Adrenal gland (tissue), 5 donors: ENCODE measurements around the gene SPOP.

Experiments used
- CTCF ChIP-seq, 6 experiments: fragments of 450-650 bp in 4 of 6; fragments of 200-600 bp in 2 of 6; sonication (generic) in 1 of 6; IDR thresholded peaks; 1 replicate in 5 of 6; 2 replicates in 1 of 6; pipeline versions ENCODE4 v1.5.1 to v1.8.0; 2016 to 2021; ENCODE audit warnings: antibody characterized with exemption in 6 of 6, mild to moderate bottlenecking in 2 of 6, moderate library complexity in 1 of 6
- POLR2A ChIP-seq, 2 donors: fragments of 450-650 bp; IDR thresholded peaks; one replicate each; pipeline ENCODE4 v1.6.1; 2017; ENCODE audit warnings: antibody characterized with exemption in 2 of 2, mild to moderate bottlenecking in 2 of 2, moderate library complexity in 1 of 2
- donor health status: DM: no; HTN: no; CAD: no.

DNA sequence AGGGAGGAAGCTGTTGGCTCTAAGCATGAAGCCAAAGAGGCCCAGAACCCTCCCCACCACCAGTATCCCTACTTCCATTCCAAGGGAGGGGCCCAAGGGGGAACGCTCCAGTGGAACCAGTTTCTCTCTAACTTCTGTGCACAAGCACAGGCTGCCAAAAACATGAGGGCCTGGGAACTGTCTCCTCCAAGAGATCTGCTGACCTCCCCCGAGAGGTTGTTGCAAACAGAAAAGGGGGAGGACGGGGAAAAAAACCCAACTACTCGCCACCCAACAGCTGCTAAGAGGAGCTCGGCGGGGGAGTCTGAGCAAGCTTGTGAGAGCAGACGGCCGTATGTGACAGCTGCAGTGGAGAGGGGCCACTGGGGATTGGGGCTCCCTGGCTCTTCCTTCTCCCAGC is 45.5 kb upstream of the SPOP start:
- TF ChIP-seq CTCF (IDR thresholded peaks at IDR 0.05) (no peak), POLR2A (IDR thresholded peaks at IDR 0.05) (no peak)
